K562 (cell line): ENCODE data around the gene SPEG. TPM values are rescaled to one million over a fixed set of nuclear protein-coding genes. Genes with fewer than 3 reads are reported as not detected.

Experiments
- BMI1 ChIP-seq: fragments of 150-350 bp; IDR thresholded peaks from 2 replicates; pipeline ENCODE4 v1.6.1; 2014; ENCODE audit warnings: low read length
- PBX2 ChIP-seq, 2 experiments: IDR thresholded peaks in 1 of 2; conservative IDR thresholded peaks in 1 of 2; 2 replicates each; pipeline ENCODE4 v1.6.1; 2016; ENCODE audit warnings: low read depth in 2 of 2, mild to moderate bottlenecking in 1 of 2, missing compliant biosample characterization in 1 of 2, missing genetic modification characterization in 1 of 2, moderate library complexity in 1 of 2
- POLR2B ChIP-seq: fragments of 450-650 bp; IDR thresholded peaks from 2 replicates; pipeline ENCODE4 v1.6.1; 2018; ENCODE audit warnings: low read depth; ENCODE audit not compliant: partially characterized antibody
- SIN3B ChIP-seq: fragments of 450-650 bp; IDR thresholded peaks from 2 replicates; pipeline ENCODE4 v1.6.1; 2017; ENCODE audit warnings: low read depth, mild to moderate bottlenecking, moderate library complexity
- SMAD4 ChIP-seq: fragments of 250-450 bp; sonication (Bioruptor Pico); conservative IDR thresholded peaks from 2 replicates; pipeline ENCODE4 v1.8.0; 2021; ENCODE audit warnings: inconsistent platforms, mild to moderate bottlenecking, moderate library complexity
- SREBF2 ChIP-seq: sonication (generic); formaldehyde crosslinking; IDR thresholded peaks from 2 replicates; pipeline ENCODE4 v1.4.0; 2020; ENCODE audit warnings: mild to moderate bottlenecking, missing genetic modification reagents
- TAF7 ChIP-seq: fragments of 450-650 bp; IDR thresholded peaks from 2 replicates; pipeline ENCODE4 v1.6.1; 2016; ENCODE audit warnings: missing genetic modification characterization, missing compliant biosample characterization
- ZBTB40 ChIP-seq, 2 experiments: fragments of 450-650 bp in 1 of 2; sonication (generic) in 1 of 2; formaldehyde crosslinking in 1 of 2; IDR thresholded peaks; 2 replicates each; pipeline versions ENCODE4 v1.7.1 to v1.9.0; 2016 to 2022; ENCODE audit warnings: inconsistent platforms in 1 of 2, mild to moderate bottlenecking in 1 of 2, missing genetic modification reagents in 1 of 2
- ZNF586 ChIP-seq: fragments of 450-650 bp; formaldehyde crosslinking; conservative IDR thresholded peaks from 2 replicates; pipeline ENCODE4 v1.4.0; 2020; ENCODE audit warnings: mild to moderate bottlenecking, moderate library complexity
- polyA plus RNA-seq, 8 experiments: library from polyadenylated mRNA; depleted of rRNA in 4 of 8; stranded (reverse) in 5 of 8; unstranded in 3 of 8; fragments of >200 nt; fragmentation: Nextera tagmentation in 2 of 8; fragmentation: Illumina TruSeq in 1 of 8; extraction: Ambion mirVana in 2 of 8; extraction: Trizol in 1 of 8; gene quantifications; 2 replicates each; pipeline versions ENCODE4 v1.2.1 to v1.2.3, GENCODE V29; 2011 to 2014; ENCODE audit warnings: inconsistent platforms in 1 of 8, missing spikeins in 1 of 8
- total RNA-seq, 7 experiments: library from RNA; depleted of rRNA in 6 of 7; stranded (reverse); fragments of >200 nt in 6 of 7; fragmentation: Illumina TruSeq in 2 of 7; extraction: Trizol in 2 of 7; gene quantifications; 2 replicates each; pipeline versions ENCODE4 v1.2.1 to v1.2.3, GENCODE V29; 2011 to 2021; ENCODE audit warnings: low replicate concordance in 1 of 7
- TF ChIP-seq, protein P1 (sequence below): fragments of 450-650 bp; formaldehyde crosslinking; IDR thresholded peaks from 2 replicates; pipeline ENCODE4 v1.4.0; 2020; ENCODE audit warnings: mild to moderate bottlenecking, mixed read lengths
- TF ChIP-seq, protein P2 (sequence below): sonication (generic); formaldehyde crosslinking; IDR thresholded peaks from 2 replicates; pipeline ENCODE4 v1.8.0; 2023; ENCODE audit warnings: mild to moderate bottlenecking, missing genetic modification reagents

The SPEG gene
- total and polyA plus RNA-seq, 9 of the 15 experiments (the other 6 are each of a cell fraction or from before 2014, with no cell fraction given), result 0.49 to 8.7 (median 3.0) TPM

DNA sequence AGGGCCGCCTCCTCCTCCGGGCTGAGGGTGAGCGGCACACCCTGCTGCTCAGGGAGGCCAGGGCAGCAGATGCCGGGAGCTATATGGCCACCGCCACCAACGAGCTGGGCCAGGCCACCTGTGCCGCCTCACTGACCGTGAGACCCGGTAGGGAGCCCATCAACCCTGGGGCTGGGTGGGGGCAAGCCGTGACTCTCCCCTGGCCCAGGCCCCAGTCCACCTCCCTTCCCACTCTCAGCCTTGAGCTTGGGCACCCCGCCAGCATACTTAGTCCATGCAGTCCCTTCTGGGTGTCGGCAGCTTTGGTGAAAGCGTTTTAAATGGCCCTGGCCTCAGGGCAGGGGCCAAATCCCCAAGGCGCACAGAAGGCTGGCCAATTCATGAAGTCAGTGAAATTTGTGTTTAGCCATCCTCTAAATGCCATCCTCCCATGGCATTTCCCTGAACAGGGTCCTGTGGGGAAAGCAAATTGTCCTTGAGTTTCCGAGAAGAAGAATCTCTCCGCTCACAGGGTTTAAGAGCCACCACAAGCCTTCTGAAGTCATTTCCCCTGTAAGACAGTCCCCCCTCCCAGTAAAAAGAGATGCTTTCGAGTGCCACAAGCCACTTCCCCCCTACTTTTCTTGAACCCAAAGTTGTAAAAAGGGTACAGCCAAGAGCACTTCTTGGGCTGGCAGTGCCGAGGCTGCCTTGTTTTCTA lies 17.2 kb downstream of the SPEG start (continued):
- TF ChIP-seq ZBTB40 (IDR thresholded peaks at IDR 0.05) (no peak), ZBTB40 (CRISPR knock-in tag; IDR thresholded peaks at IDR 0.05) (no peak), BMI1 (no peak), POLR2B (no peak), PBX2 (CRISPR knock-in tag; IDR thresholded peaks at IDR 0.05; ENCODE audit: low read depth) (no peak), PBX2 (tag; conservative IDR thresholded peaks at IDR 0.05; ENCODE audit: low read depth) (no peak), TAF7 (no peak), ZNF586 (no peak), SMAD4 (CRISPR knock-in tag) (no peak), SIN3B (no peak), SREBF2 (no peak)
- TF ChIP-seq, protein P1, sequence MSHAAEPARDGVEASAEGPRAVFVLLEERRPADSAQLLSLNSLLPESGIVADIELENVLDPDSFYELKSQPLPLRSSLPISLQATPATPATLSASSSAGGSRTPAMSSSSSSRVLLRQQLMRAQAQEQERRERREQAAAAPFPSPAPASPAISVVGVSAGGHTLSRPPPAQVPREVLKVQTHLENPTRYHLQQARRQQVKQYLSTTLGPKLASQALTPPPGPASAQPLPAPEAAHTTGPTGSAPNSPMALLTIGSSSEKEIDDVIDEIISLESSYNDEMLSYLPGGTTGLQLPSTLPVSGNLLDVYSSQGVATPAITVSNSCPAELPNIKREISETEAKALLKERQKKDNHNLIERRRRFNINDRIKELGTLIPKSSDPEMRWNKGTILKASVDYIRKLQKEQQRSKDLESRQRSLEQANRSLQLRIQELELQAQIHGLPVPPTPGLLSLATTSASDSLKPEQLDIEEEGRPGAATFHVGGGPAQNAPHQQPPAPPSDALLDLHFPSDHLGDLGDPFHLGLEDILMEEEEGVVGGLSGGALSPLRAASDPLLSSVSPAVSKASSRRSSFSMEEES (CRISPR knock-in tag), result no peak
- TF ChIP-seq, protein P2, sequence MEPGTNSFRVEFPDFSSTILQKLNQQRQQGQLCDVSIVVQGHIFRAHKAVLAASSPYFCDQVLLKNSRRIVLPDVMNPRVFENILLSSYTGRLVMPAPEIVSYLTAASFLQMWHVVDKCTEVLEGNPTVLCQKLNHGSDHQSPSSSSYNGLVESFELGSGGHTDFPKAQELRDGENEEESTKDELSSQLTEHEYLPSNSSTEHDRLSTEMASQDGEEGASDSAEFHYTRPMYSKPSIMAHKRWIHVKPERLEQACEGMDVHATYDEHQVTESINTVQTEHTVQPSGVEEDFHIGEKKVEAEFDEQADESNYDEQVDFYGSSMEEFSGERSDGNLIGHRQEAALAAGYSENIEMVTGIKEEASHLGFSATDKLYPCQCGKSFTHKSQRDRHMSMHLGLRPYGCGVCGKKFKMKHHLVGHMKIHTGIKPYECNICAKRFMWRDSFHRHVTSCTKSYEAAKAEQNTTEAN (CRISPR knock-in tag), result no peak
